ENCODE measurements around the gene SEC31A.

DNA sequence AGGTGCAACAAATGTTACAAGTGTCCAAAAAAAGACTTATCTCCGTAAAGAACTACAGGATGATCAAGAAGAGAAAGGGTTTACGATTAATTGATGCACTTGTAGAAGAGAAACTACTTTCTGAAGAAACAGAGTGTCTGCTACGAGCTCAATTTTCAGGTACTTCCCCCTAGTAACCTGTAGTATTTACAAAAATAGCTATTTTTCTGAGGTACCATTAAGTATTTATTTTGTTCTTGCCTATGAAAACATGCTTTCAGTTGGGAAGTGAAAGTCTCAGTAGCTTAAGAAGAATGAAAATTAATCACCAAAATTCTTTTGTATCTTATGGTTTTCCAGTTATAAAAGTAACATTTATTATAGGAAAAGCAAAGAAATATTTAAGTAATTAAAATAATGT, 15.5 kb upstream of the SEC31A start:
- TF ChIP-seq, protein P1, sequence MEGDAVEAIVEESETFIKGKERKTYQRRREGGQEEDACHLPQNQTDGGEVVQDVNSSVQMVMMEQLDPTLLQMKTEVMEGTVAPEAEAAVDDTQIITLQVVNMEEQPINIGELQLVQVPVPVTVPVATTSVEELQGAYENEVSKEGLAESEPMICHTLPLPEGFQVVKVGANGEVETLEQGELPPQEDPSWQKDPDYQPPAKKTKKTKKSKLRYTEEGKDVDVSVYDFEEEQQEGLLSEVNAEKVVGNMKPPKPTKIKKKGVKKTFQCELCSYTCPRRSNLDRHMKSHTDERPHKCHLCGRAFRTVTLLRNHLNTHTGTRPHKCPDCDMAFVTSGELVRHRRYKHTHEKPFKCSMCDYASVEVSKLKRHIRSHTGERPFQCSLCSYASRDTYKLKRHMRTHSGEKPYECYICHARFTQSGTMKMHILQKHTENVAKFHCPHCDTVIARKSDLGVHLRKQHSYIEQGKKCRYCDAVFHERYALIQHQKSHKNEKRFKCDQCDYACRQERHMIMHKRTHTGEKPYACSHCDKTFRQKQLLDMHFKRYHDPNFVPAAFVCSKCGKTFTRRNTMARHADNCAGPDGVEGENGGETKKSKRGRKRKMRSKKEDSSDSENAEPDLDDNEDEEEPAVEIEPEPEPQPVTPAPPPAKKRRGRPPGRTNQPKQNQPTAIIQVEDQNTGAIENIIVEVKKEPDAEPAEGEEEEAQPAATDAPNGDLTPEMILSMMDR (IDR thresholded peaks at IDR 0.05), result no peak
- no peak for TF ChIP-seq POLR2A (IDR thresholded peaks at IDR 0.05)

All from uterus (tissue), 2 donors.